Inflammatory macrophage treated with lipopolysaccharide for 4 hours (primary cell): Measurements from ENCODE around the gene NLE1.
"Not testable (repeated sequence)": the region's sequence is repeated elsewhere in the genome, so short reads cannot be mapped to it uniquely, and the experiment has no call there.

Experiments
- DNase-seq: peaks from one replicate; pipeline ENCODE4 v3.0.0-alpha.2; 2020

NLE1 gene

GRCh38 chr17:35161281-35161761, 19.2 kb upstream of the NLE1 start:
- no peak for DNase-seq

- no peak for DNase-seq
These were observed 18.5 kb upstream of the NLE1 start for GRCh38 chr17:35160354-35161201.

DNA sequence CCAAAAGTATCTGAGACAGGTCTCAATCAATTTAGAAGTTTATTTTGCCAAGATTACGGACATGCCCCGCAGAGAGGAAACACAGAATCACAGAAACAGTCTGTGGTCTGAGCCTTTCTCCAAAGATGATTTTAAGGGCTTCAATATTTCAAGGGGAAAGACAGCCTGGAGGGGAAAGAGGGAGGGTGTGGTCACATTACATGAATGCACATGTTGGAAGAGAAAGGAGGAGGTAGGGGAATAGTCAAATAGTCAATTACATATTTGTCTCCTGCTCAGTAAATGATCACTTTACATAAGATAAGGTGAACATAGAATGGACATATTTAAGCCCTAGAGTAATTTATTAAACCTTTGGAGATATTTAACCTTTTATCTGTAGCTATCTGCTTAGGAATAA, 17.8 kb upstream of the NLE1 start:
- DNase-seq: no peak

DNA sequence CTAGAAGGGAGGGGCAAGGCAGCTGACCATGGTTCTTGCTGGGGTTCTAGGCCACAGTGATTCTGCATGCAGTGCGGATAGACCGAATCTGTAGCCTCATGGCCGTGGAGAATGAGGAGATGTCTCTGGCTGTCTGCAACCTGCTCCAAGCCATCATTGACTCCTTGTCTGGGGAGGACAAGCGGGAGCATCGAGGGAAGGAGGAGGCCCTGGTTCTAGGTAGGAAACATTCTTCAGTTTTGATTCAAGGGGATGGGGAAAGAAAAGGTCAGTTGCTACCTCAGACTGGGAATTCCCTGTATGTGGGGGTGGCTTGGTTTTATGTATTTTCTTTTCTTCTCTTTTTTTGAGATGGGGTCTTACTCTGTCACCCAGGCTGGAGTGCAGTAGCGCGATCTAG, 13.1 kb upstream of the NLE1 start:
- DNase-seq: no peak

GRCh38 chr17:35154196-35155165, 12.4 kb upstream of the NLE1 start:
- DNase-seq: no peak

- DNase-seq: no peak
These were observed 10.5 kb upstream of the NLE1 start for GRCh38 chr17:35152421-35153140.

DNA sequence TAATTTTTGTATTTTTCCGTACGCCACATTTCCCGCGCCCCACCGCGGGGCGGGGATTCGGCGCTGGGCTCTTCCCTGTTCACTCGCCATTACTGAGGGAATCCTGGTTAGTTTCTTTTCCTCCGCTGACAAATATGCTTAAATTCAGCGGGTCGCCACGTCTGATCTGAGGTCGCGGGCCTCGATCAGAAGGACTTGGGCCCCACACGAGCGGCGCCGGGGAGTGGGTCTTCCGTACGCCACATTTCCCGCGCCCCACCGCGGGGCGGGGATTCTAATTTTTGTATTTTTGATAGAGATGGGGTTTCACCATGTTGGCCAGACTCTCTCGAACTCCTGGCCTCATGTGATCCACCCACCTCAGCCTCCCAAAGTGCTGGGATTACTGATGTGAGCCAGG, 9.0 kb upstream of the NLE1 start:
- not testable (repeated sequence) for DNase-seq

- no peak for DNase-seq
These were observed 7.8 kb upstream of the NLE1 start for GRCh38 chr17:35149941-35150340.

DNA sequence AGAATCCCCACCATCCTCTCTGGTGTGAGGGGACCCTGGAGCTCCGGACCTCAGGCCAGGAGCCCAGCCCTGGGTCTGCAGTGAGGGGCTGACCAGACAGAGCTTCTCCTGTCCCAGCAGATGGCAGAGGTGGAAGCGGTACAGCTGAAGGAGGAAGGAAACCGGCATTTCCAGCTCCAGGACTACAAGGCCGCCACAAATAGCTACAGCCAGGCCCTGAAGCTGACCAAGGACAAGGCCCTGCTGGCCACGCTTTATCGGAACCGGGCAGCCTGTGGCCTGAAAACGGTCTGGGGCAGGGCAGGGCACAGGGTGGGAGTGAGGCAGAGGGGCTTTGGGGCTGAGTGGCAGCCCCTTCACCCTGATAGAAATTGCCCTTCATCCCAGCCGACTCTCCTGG, 6.0 kb upstream of the NLE1 start:
- DNase-seq: no peak

DNA sequence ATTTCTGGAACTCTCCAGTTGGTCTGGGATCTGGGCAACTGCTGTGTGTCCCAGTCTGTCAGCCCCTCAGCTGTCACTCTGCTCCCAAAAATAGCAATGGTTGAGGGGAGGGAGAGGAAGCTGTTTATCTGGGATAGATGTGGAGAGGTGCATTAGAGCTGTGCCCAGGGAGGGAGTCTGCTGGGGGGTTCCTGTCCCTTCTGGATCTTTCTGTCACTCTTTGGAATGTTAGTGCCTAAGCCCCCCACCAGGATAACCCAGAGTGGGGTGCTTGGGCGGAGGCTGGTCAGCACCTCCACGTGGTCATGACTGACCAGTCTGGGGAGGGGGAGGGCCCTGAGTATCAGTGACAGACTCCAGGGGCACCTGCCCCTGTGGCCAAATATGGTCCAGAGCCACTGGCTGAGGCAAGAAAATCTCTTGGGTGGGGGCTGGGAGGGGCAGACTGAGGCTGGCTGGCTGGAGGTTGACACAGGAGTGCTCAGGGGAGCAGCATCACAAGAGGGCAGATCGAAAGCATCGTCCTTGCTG, 5.3 kb upstream of the NLE1 start, which contains the start of gene UNC45B:
TSS of gene UNC45B (plus strand) at position 443 of the 531 bp plus-strand sequence. CDS start 447 bp downstream, outside the sequence.
- DNase-seq: no peak

DNA sequence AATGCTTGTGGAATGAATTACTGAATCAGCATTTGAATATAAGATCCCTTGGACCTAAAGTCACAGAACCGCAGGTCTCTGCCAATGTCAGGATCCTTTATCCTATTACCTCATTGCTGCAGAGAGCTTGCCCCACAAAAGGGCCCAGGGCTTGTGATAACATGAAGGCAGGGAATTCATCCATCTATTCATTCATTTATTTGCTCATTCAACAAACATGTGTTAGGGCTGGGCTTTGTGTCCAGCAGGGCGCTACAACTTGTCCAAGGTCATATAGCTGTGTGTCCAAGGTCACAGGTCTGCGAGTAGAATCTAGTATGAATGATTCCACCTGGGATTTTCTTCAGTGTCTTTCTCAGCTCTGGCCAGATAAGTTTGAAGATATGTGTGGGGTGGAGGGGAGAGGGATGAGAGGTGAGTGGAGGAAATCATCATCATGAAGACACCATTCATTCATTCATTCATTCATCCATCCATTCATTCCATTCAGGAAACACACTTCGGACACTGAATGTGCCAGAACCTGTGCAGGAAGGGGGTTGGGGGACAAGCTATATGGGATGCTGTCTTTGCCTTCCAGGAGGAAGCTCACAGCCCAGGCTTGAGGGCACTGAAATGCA, 4.2 kb upstream of the NLE1 start:
- no peak for DNase-seq

DNA sequence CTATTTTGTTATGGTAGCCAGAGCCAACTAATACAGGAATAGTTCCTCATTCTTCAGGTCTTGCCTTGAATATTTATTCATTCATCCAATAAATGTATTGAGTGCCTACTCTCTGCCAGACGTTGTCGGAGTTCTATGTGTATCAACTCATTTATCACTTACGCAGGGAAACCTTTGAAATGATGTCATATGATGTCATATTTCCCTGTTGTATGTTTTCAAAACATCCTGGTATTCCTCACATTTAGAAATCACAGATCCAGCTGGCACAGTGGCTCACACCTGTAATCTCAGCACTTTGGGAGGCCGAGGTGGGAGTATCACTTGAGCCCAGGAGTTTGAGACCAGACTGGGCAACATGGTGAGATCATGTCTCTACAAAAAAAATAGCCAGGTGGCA, 2.7 kb upstream of the NLE1 start:
- DNase-seq: no peak

DNA sequence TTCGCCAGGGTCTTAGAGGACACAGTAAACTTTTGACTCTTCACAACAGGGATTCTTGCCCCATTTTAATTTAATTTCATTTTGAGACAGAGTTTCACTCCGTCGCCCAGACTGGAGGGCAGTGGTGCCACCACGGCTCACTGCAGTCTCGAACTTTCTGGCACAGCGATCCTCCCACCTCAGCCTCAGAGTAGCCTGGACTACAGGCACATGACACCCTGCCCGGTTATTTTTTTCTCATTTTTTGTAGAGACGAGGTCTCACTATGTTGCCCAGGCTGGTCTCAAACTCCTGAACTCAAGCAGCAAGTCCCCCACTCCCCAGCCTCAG, 329 bp upstream of the NLE1 start:
- no peak for DNase-seq

DNA sequence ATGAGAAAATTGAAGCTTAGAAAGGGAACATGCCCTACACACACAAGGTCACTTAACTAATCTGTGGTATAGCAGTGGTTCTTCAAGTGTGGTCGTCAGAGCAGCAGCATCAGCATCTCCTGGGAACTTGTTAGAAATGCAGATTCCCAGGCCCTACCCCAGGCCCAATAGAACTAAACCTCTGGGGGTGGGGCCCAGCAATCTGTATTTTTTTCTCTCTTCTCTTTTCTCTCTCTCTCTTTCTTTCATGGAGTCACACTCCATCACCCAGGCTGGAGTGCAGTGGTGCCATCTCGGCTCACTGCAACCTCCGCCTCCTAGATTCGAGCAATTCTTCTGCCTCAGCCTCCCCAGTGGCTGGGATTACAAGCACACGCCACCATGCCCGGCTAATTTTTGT, 3.9 kb downstream of the NLE1 start:
- DNase-seq: no peak

DNA sequence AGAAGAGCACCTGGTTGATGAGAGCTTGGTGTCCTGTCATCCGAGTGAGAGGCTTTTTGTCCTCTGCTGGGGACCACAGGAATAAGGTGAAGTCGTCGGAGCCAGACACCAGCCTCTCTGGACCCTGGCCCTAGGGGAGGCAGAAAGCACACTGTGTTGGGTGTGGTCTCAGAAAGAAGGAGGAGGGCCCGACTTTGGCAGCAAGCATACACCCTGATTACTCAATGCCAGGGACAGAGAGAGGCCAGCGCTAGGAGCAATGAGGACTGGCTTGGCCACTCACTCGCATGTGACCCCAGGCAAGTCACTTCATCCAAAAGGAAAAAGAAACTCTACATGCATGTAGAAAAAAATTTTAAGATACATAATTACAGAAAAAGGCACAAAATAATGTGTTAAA, 6.8 kb downstream of the NLE1 start:
- DNase-seq: no peak

GRCh38 chr17:35132816-35133550, 9.1 kb downstream of the NLE1 start:
- no peak for DNase-seq

GRCh38 chr17:35132099-35132498, 10.0 kb downstream of the NLE1 start:
- DNase-seq: no peak

DNA sequence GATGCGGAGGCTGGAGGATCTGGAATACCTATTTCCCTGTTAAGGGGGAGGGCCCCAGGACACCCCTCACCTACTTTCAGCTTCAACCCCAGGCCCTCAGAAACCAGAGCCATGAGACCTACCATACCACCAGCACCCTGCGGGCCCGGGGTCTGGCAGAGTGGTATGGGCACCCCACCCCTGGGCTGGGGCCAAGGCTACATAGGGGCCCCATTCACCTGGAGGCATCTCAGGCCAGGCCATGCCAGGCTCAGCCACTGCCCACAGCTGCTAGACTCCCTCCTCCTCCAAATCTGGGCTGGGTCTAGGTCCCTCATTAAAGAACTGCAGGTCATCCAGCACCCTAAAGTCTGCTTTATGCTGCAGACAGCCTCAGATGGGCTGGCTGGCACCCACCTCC, 11.7 kb downstream of the NLE1 start:
- DNase-seq: no peak

- DNase-seq: no peak
These were observed 12.1 kb downstream of the NLE1 start for GRCh38 chr17:35129973-35130351.

GRCh38 chr17:35129154-35129972, 12.7 kb downstream of the NLE1 start:
- DNase-seq: no peak
